GM12865 (cell line): ENCODE data around the gene CACFD1.

Source experiments
- DNase-seq: peaks from one replicate; pipeline ENCODE4 v3.0.0; 2010; ENCODE audit warnings: low read depth
- H3K4me3 ChIP-seq: 2 replicates; pipeline ENCODE4 v1.5.1; 2011; ENCODE audit warnings: mild to moderate bottlenecking, low read depth, low read length, control low read depth
- TF ChIP-seq, protein P1 (sequence below): IDR thresholded peaks from 2 replicates; pipeline ENCODE4 v1.5.1; 2011; ENCODE audit warnings: low read length, control low read depth, low read depth, inconsistent platforms; ENCODE audit not compliant: insufficient read depth; ENCODE audit errors: missing control alignments

The CACFD1 gene

DNA sequence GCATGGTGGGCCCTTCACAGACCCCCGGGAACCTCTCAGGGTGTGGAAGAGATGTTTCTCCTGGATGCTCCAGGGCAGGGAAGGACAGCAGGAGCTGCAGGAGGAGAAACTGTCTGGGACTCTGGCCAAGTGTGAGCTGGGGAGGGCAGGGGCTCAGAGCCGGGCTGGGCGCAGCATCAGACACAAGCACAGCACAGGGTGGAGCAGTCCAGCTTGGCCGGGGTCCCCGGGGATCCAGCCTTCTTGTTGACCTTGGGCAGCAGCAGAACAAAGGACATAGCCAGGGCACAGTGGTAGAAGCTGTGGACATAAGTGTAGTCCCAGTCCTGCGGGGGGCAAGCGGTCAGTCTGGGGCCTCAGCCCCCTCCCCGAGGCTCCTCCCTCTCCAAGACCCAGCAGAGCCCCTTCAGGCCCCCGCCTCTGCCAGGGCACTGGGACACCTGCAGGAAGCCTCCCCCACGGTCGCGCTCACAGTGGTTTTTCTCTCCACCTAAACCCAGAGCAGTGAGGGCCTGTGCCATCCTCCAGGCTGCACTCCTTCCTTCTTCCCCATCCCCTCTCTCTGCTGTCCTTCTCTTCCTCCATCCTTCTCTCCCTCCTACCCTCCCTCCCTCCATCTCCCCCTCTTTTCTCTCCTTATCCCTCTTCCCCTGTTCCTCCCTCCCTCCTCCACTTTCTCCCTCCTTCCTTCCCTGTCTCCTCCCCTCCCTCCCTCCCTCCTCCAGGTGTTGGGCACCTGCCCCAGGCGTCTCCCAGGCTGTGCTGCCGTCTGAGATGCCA is 54.9 kb downstream of the CACFD1 start:
- no peak overlapping the region for H3K4me3 ChIP-seq
- no peak for DNase-seq
- TF ChIP-seq, protein P1, sequence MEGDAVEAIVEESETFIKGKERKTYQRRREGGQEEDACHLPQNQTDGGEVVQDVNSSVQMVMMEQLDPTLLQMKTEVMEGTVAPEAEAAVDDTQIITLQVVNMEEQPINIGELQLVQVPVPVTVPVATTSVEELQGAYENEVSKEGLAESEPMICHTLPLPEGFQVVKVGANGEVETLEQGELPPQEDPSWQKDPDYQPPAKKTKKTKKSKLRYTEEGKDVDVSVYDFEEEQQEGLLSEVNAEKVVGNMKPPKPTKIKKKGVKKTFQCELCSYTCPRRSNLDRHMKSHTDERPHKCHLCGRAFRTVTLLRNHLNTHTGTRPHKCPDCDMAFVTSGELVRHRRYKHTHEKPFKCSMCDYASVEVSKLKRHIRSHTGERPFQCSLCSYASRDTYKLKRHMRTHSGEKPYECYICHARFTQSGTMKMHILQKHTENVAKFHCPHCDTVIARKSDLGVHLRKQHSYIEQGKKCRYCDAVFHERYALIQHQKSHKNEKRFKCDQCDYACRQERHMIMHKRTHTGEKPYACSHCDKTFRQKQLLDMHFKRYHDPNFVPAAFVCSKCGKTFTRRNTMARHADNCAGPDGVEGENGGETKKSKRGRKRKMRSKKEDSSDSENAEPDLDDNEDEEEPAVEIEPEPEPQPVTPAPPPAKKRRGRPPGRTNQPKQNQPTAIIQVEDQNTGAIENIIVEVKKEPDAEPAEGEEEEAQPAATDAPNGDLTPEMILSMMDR = no peak

DNA sequence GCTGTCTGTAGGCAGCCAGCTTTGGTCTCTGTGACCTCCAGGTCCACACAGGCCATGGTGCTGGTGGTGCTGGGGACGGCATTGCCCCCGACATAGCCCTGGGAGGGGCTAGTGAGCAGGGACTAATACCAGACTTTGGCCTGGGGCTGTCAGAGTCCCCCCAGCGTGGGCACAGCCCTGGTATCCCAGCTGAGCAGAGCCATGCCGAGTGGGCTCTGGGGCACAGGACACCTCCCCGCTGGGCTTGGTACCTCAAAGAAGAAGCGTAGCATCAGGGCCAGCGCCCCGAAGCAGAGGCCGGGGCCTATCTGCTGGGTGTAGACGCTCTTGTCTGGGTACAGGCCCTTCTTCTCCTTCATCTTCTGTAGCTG is 55.4 kb downstream of the CACFD1 start:
- no peak overlapping the region for H3K4me3 ChIP-seq
- no peak for DNase-seq
- TF ChIP-seq, protein P1 = no peak

DNA sequence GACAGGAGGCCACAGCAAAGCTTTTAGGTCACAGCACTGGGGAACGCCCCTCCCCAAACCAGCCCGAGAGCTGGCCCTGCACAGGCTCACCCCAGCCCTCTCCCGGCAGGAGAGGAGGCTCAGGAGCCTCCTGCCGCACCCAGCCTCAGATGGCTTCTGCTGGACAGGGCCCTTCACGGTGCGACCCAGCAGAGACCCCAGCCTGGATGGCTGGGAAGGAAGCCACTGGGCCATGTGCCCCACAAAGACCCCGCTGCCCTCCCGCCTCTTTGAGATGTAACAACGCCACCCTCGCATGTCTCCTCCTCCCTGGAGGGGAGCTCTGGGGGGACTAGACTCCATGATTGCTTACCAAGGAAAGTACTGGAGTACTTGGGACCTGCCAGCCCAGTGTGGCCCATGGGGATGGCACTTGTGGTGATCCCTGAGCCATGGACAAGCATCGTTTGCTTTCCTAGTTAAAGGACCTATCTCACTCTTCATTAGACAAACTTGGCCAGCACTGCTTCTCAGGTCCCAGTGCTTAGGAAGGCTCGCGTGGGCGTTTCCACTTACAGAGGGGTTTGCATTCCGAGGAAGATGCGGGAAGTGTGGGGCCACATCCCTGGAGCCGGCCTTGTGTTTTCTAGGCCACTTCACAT is 56.0 kb downstream of the CACFD1 start:
- H3K4me3 ChIP-seq = no peak overlapping the region
- no peak for DNase-seq
- TF ChIP-seq, protein P1 = no peak

DNA sequence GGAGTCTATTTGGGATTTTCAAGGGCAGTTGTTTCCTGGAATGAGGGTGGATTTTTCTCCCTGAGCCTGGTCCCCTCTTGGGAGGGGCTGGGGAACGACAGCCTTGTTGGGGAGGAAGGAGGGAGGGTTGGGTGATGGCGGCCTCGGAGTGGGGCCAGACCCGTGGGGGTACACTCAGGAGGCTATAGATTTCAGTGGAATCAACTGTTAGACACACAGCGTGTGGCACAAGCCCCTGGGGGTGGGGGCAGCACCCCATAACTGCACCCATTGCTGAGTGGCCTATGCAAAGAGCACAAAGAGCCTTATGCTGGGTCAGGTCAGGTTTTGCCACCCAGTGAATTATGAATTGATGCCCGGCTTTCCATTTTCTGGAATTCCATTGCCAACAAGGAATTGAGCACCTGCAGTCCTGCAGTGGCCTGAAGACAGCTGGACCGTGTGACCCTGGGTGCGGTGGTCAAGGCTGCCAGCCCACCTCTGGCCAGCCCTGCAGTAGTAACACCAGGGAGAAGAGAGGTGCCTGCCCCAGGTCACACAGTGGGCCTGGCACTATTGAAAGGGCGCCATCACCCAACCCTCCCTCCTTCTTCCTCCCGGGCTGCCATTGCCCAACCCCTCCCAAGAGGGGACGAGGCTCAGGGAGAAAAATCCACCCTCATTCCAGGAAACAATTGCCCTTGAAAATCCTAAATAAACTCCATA is 56.6 kb downstream of the CACFD1 start:
- no peak for DNase-seq
- no peak overlapping the region for H3K4me3 ChIP-seq
- TF ChIP-seq, protein P1 = no peak

DNA sequence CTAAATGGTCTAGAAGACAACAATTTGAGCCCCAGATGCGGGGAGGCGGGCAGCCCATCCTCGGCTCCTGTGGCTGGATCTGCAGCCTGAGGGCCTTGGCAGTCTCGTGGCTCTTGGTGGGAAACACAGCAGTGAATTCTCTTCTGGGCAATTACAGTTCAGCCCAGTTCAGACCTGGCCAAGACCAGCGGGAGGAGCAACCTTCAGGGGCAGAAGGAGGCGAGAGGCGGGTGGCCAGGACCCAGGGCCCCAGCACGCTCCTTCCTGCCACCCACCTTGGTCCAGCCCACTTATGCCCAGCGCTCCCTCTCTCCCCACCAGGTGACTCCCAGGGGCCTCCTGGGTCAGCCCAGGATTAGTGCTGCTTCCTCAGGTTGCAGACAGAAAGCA is 57.2 kb downstream of the CACFD1 start:
- DNase-seq = no peak
- H3K4me3 ChIP-seq = no peak overlapping the region
- TF ChIP-seq, protein P1 = no peak

DNA sequence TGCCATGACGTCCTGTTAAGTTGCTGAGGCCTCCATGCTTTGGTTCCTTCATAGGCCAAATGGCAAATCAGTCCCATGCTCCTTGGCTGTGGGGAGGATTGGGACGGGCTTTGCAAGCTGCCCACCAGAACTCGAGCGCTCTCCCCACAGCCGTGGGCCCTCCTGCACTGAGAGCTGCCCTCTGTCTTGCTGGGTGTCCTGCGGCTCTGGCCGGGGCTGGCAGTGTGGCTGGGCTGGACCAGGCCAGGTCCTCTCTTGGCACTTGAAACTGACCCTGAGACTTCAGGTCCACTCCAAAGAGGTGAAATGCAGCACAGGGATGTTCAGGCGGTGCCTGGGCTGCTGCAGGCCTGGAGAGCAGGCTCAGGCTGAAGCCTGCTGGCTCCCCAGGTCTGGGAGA is 57.9 kb downstream of the CACFD1 start:
- no peak overlapping the region for H3K4me3 ChIP-seq
- TF ChIP-seq, protein P1 = no peak
- DNase-seq = no peak
